HG02943 (cell line): ENCODE measurements around the gene KRT75.
"Not testable (repeated sequence)": the region's sequence is repeated elsewhere in the genome, so short reads cannot be mapped to it uniquely, and the experiment has no call there.

Experiments used
- ATAC-seq: cut with Tn5 transposase; IDR thresholded peaks from one replicate; pipeline ENCODE4 v1.9.1; 2021; ENCODE audit warnings: mild to moderate bottlenecking, low read depth, moderate library complexity; ENCODE audit not compliant: unreplicated experiment

KRT75 gene

GRCh38 chr12:52434081-52434733 lies at the start of gene KRT75:
Gene KRT75 (minus strand): TSS chr12:52434371. CDS start chr12:52434304, 67 bp downstream.
- ATAC-seq, result no peak

GRCh38 chr12:52480073-52480472 lies 45.9 kb upstream of the KRT75 start:
- no peak for ATAC-seq

GRCh38 chr12:52477651-52478050 lies 43.5 kb upstream of the KRT75 start:
- no peak for ATAC-seq

GRCh38 chr12:52474212-52474611 lies 40.0 kb upstream of the KRT75 start:
- ATAC-seq, result no peak

- no peak for ATAC-seq
Observed at GRCh38 chr12:52473768-52474167, 39.6 kb upstream of the KRT75 start, which contains the start of gene KRT6C. Gene KRT6C (minus strand): TSS chr12:52473805. CDS start chr12:52473737, 68 bp downstream.

- ATAC-seq, result no peak
Observed at GRCh38 chr12:52469853-52470252, 35.7 kb upstream of the KRT75 start.

GRCh38 chr12:52464897-52465296 lies 30.7 kb upstream of the KRT75 start:
- no peak for ATAC-seq

- no peak for ATAC-seq
Observed at GRCh38 chr12:52461693-52462092, 27.5 kb upstream of the KRT75 start.

- ATAC-seq, result no peak
Observed at GRCh38 chr12:52458861-52459260, 24.7 kb upstream of the KRT75 start.

- no peak for ATAC-seq
Observed at GRCh38 chr12:52455821-52456220, 21.6 kb upstream of the KRT75 start.

- no peak for ATAC-seq
Observed at GRCh38 chr12:52454411-52455201, 20.4 kb upstream of the KRT75 start.

GRCh38 chr12:52452101-52452500 lies 17.9 kb upstream of the KRT75 start, which contains the start of gene KRT6B:
Gene KRT6B (minus strand): TSS chr12:52452146. CDS start chr12:52452078, 68 bp downstream.
- ATAC-seq, result no peak

GRCh38 chr12:52448228-52448627 lies 14.1 kb upstream of the KRT75 start:
- no peak for ATAC-seq

GRCh38 chr12:52447196-52447595 lies 13.0 kb upstream of the KRT75 start:
- not testable (repeated sequence) for ATAC-seq

GRCh38 chr12:52446367-52447045 lies 12.3 kb upstream of the KRT75 start:
- ATAC-seq, result no peak

GRCh38 chr12:52445876-52446275 lies 11.7 kb upstream of the KRT75 start:
- ATAC-seq, result no peak

- no peak for ATAC-seq
Observed at GRCh38 chr12:52444647-52445595, 10.8 kb upstream of the KRT75 start.

GRCh38 chr12:52443966-52444365 lies 9.8 kb upstream of the KRT75 start:
- no peak for ATAC-seq

- ATAC-seq, result no peak
Observed at GRCh38 chr12:52442600-52443061, 8.5 kb upstream of the KRT75 start.

GRCh38 chr12:52441320-52441911 lies 7.2 kb upstream of the KRT75 start:
- ATAC-seq, result no peak
